IMR-90 (cell line): ENCODE measurements around the gene UQCRC1. TPM values are rescaled to one million over a fixed set of nuclear protein-coding genes. Genes with fewer than 3 reads are reported as not detected.

Source experiments
- ATAC-seq: fragments of 200-7000 bp; cut with Tn5 transposase; 2 replicates; pipeline ENCODE4 v1.9.1; 2020; ENCODE audit warnings: low read depth, mild to moderate bottlenecking, moderate library complexity
- BruUV-seq: library from RNA; stranded (reverse); fragments of 400-500 nt; replicated peaks from 2 replicates; lab custom pipeline; 2021; lab: Mats Ljungman, UMichigan
- CTCF ChIA-PET: fragments of 300-600 bp; formaldehyde crosslinking; extraction: SDS; loops from one replicate; lab custom pipeline; 2021; ENCODE audit warnings: antibody characterized with exemption; lab: Yijun Ruan, JAX
- POLR2A ChIA-PET: fragments of 300-600 bp; sonication (Branson Sonifier 250); formaldehyde crosslinking; loops from one replicate; lab custom pipeline; 2022; ENCODE audit warnings: antibody characterized with exemption; ENCODE audit not compliant: unreplicated experiment; lab: Charles Lee
- DNase-seq: peaks from one replicate; pipeline ENCODE4 v3.0.0; 2013
- H2AFZ ChIP-seq: replicated peaks from 2 replicates; pipeline ENCODE3; 2013; ENCODE audit warnings: low read length, mild to moderate bottlenecking; ENCODE audit not compliant: poor library complexity
- H2AK5ac ChIP-seq: 2 replicates; pipeline ENCODE4 v1.6.1; 2013; ENCODE audit warnings: low read depth, low read length, inconsistent platforms
- H2AK9ac ChIP-seq: replicated peaks from 2 replicates; pipeline ENCODE3; 2013; ENCODE audit warnings: mild to moderate bottlenecking, low read depth, low read length, moderate library complexity; ENCODE audit not compliant: poor library complexity
- H2BK120ac ChIP-seq: 2 replicates; pipeline ENCODE4 v1.6.1; 2013; ENCODE audit warnings: low read depth, low read length, inconsistent platforms
- H2BK15ac ChIP-seq: 3 replicates; pipeline ENCODE4 v1.6.1; 2013; ENCODE audit warnings: low read depth, low read length, inconsistent platforms
- H2BK20ac ChIP-seq: 2 replicates; pipeline ENCODE4 v1.6.1; 2013; ENCODE audit warnings: low read depth, mild to moderate bottlenecking, inconsistent platforms, low read length, moderate library complexity
- H2BK5ac ChIP-seq: 2 replicates; pipeline ENCODE4 v1.6.1; 2013; ENCODE audit warnings: mild to moderate bottlenecking, low read depth, low read length, inconsistent platforms; ENCODE audit not compliant: poor library complexity, severe bottlenecking
- H3K14ac ChIP-seq: replicated peaks from 2 replicates; pipeline ENCODE4 v1.6.1; 2013; ENCODE audit warnings: low read depth, low read length, inconsistent platforms
- H3K18ac ChIP-seq: 2 replicates; pipeline ENCODE4 v1.6.1; 2013; ENCODE audit warnings: low read depth, low read length, control low read depth
- H3K23ac ChIP-seq: 2 replicates; pipeline ENCODE4 v1.6.1; 2013; ENCODE audit warnings: low read depth, low read length, inconsistent platforms
- H3K27ac ChIP-seq: 2 replicates; pipeline ENCODE4 v1.5.1; 2013; ENCODE audit warnings: mild to moderate bottlenecking, control low read depth, low read length; ENCODE audit not compliant: insufficient read depth
- H3K27me3 ChIP-seq: 2 replicates; pipeline ENCODE4 v1.6.1; 2013; ENCODE audit warnings: low read length; ENCODE audit not compliant: control insufficient read depth, insufficient read depth
- H3K36me3 ChIP-seq: 2 replicates; pipeline ENCODE4 v1.6.1; 2013; ENCODE audit warnings: low read length, mixed read lengths; ENCODE audit not compliant: control insufficient read depth, insufficient read depth
- H3K4ac ChIP-seq: 2 replicates; pipeline ENCODE4 v1.6.1; 2013; ENCODE audit warnings: low read depth, low read length, inconsistent platforms
- H3K4me1 ChIP-seq: 2 replicates; pipeline ENCODE4 v1.6.1; 2013; ENCODE audit warnings: low read length, mixed read lengths; ENCODE audit not compliant: control insufficient read depth, insufficient read depth
- H3K4me2 ChIP-seq: 2 replicates; pipeline ENCODE4 v1.6.1; 2013; ENCODE audit warnings: low read depth, mild to moderate bottlenecking, control low read depth, low read length, moderate library complexity
- H3K4me3 ChIP-seq: 2 replicates; pipeline ENCODE4 v1.5.1; 2013; ENCODE audit warnings: low read depth, mild to moderate bottlenecking, control low read depth, low read length, moderate library complexity; ENCODE audit not compliant: insufficient read depth
- H3K56ac ChIP-seq: 2 replicates; pipeline ENCODE4 v1.6.1; 2013; ENCODE audit warnings: low read length, inconsistent platforms; ENCODE audit not compliant: insufficient read depth; ENCODE audit errors: extremely low read depth
- H3K79me1 ChIP-seq, 2 experiments: 2 replicates each; pipeline ENCODE4 v1.6.1; 2013; ENCODE audit warnings: low read length in 2 of 2, inconsistent platforms in 1 of 2, low read depth in 1 of 2
- H3K9ac ChIP-seq: 2 replicates; pipeline ENCODE4 v1.6.1; 2013; ENCODE audit warnings: low read depth, low read length, control low read depth
- H3K9me1 ChIP-seq: 2 replicates; pipeline ENCODE4 v1.6.1; 2013; ENCODE audit warnings: low read length, inconsistent platforms; ENCODE audit not compliant: insufficient read depth
- H3K9me3 ChIP-seq: 2 replicates; pipeline ENCODE4 v1.6.1; 2013; ENCODE audit warnings: low read length; ENCODE audit not compliant: control insufficient read depth, insufficient read depth
- H4K20me1 ChIP-seq: 2 replicates; pipeline ENCODE4 v1.6.1; 2013; ENCODE audit warnings: low read length, inconsistent platforms; ENCODE audit not compliant: insufficient read depth
- H4K5ac ChIP-seq: 2 replicates; pipeline ENCODE4 v1.6.1; 2013; ENCODE audit warnings: mild to moderate bottlenecking, low read depth, low read length, control low read depth
- H4K8ac ChIP-seq, 2 experiments: 2 replicates each; pipeline ENCODE4 v1.6.1; 2013; ENCODE audit warnings: low read depth in 2 of 2, low read length in 2 of 2, control low read depth in 1 of 2, inconsistent platforms in 1 of 2
- H4K91ac ChIP-seq: 2 replicates; pipeline ENCODE4 v1.6.1; 2013; ENCODE audit warnings: low read depth, low read length, inconsistent platforms; ENCODE audit not compliant: insufficient read depth
- BHLHE40 ChIP-seq: fragments of 150-350 bp; IDR thresholded peaks from 2 replicates; pipeline ENCODE4 v1.6.1; 2016; ENCODE audit warnings: mild to moderate bottlenecking, low read depth, low read length
- CEBPB ChIP-seq: IDR thresholded peaks from 2 replicates; pipeline ENCODE4 v1.6.1; 2012; ENCODE audit warnings: low read depth, low read length, improper control_type of control experiment
- CHD1 ChIP-seq: IDR thresholded peaks from 2 replicates; pipeline ENCODE4 v1.6.1; 2012; ENCODE audit warnings: low read depth, low read length, improper control_type of control experiment
- FOS ChIP-seq: fragments of 150-350 bp; IDR thresholded peaks from 2 replicates; pipeline ENCODE4 v1.6.1; 2016; ENCODE audit warnings: low read depth, low read length
- MAFK ChIP-seq: IDR thresholded peaks from 2 replicates; pipeline ENCODE4 v1.6.1; 2012; ENCODE audit warnings: low read depth, low read length, improper control_type of control experiment
- MAZ ChIP-seq: IDR thresholded peaks from 2 replicates; pipeline ENCODE4 v1.6.1; 2012; ENCODE audit warnings: low read depth, mild to moderate bottlenecking, low read length, improper control_type of control experiment, moderate library complexity, borderline replicate concordance
- MXI1 ChIP-seq: IDR thresholded peaks from 2 replicates; pipeline ENCODE4 v1.6.1; 2012; ENCODE audit warnings: low read depth, mild to moderate bottlenecking, low read length, moderate library complexity, borderline replicate concordance
- NFE2L2 ChIP-seq: fragments of 150-350 bp; IDR thresholded peaks from 2 replicates; pipeline ENCODE4 v1.6.1; 2016; ENCODE audit warnings: low read depth, mild to moderate bottlenecking, low read length
- POLR2A ChIP-seq: IDR thresholded peaks from 2 replicates; pipeline ENCODE4 v1.6.1; 2012; ENCODE audit warnings: mild to moderate bottlenecking, low read depth, low read length
- RAD21 ChIP-seq: IDR thresholded peaks from 2 replicates; pipeline ENCODE4 v1.6.1; 2012; ENCODE audit warnings: low read length, improper control_type of control experiment
- RCOR1 ChIP-seq: IDR thresholded peaks from 2 replicates; pipeline ENCODE4 v1.6.1; 2012; ENCODE audit warnings: mild to moderate bottlenecking, low read length, improper control_type of control experiment; ENCODE audit not compliant: insufficient replicate concordance
- RFX5 ChIP-seq: IDR thresholded peaks from 2 replicates; pipeline ENCODE4 v1.8.0; 2012; ENCODE audit warnings: low read depth, mild to moderate bottlenecking, low read length, moderate library complexity
- SMC3 ChIP-seq: fragments of 150-350 bp; IDR thresholded peaks from 2 replicates; pipeline ENCODE4 v1.6.1; 2016; ENCODE audit warnings: low read depth, mild to moderate bottlenecking, antibody characterized with exemption, low read length, moderate library complexity
- WGBS, 2 experiments: methylation state at CpG; one replicate each; pipeline versions ENCODE4 v1.1.5 to v1.1.7; 2013; ENCODE audit warnings: missing lambda C conversion rate in 2 of 2; ENCODE audit not compliant: insufficient read length in 1 of 2; ENCODE audit errors: extremely low coverage in 2 of 2; 5-methylcytosine and 5-hydroxymethylcytosine counted together
- dilution Hi-C: fragments of 300-500 bp; cut with HindIII; formaldehyde crosslinking; loops from one replicate; pipeline ENCODE4 v1.14.3; 2018; ENCODE audit warnings: low sequenced_read_pairs; ENCODE audit not compliant: unreplicated experiment
- in situ Hi-C: fragments of 300-500 bp; cut with MboI; formaldehyde crosslinking; loops from 3 replicates; pipeline ENCODE4 v1.14.3; 2019; ENCODE audit warnings: low sequenced_read_pairs, inconsistent platforms, mixed read lengths
- intact Hi-C: fragments of 100-400 bp; cut with micrococcal nuclease; formaldehyde crosslinking; loops from 2 replicates; pipeline ENCODE4 v1.10.0; 2022
- polyA plus RNA-seq, 3 experiments: library from polyadenylated mRNA; depleted of rRNA; stranded (reverse); fragments of >200 nt; gene quantifications; 2 replicates each; pipeline ENCODE4 v1.2.3, GENCODE V29; 2012; ENCODE audit warnings: low replicate concordance in 1 of 3
- total RNA-seq: library from RNA; depleted of rRNA; stranded (reverse); fragments of >200 nt; gene quantifications from 2 replicates; pipeline ENCODE4 v1.2.3, GENCODE V29; 2012
- TF ChIP-seq, protein P1 (sequence below): conservative IDR thresholded peaks from 2 replicates; pipeline ENCODE4 v1.5.1; 2012; ENCODE audit warnings: mild to moderate bottlenecking, low read depth, low read length, improper control_type of control experiment
- TF ChIP-seq, protein P2 (sequence below): fragments of 150-350 bp; IDR thresholded peaks from 2 replicates; pipeline ENCODE4 v1.6.1; 2016; ENCODE audit warnings: low read depth, mild to moderate bottlenecking, low read length, moderate library complexity, borderline replicate concordance
- TF ChIP-seq, protein P3 (sequence below): fragments of 150-350 bp; IDR thresholded peaks from 2 replicates; pipeline ENCODE4 v1.6.1; 2017; ENCODE audit warnings: mild to moderate bottlenecking, antibody characterized with exemption, low read length, low read depth

The UQCRC1 gene
- total and polyA plus RNA-seq, 2 of the 4 experiments (the other 2 are of a cell fraction), result 474 to 1,365 TPM

DNA sequence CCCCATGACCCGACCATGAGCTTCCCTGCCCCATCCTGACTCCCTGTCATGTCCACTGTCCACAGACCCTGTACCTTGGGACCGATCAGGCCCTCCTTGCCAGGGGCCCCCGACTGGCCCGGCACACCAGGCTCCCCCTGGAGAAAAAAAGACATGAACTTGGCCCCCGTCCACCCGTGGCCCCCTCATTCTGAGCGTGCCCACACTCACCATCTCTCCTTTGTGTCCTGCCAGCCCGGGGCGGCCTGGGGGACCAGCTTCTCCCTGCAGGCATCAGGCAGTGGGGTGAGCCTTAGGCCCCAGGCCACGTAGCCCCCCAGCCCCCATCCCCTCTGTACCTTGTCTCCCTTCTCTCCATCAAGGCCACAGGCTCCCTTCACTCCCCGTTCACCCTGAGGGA is 41.9 kb downstream of the UQCRC1 start:
- Histone ChIP-seq H3K4me2 (no peak overlapping the region), H2BK5ac (no peak overlapping the region), H3K9me1 (peaks cover 24% of the 10 kb centered on the region), H3K27me3 (no peaks in the 10 kb centered on the region), H3K9ac (no peak overlapping the region), H3K4ac (no peak overlapping the region), H3K4me3 (no peak overlapping the region), H4K8ac (no peak overlapping the region), H2AK5ac (no peak overlapping the region), H2BK20ac (no peak overlapping the region), H3K27ac (no peak overlapping the region; the same call in 1 of the 2 replicates), H3K56ac (no peak overlapping the region), H3K4me1 (peaks cover 19% of the 10 kb centered on the region), H3K18ac (no peak overlapping the region), H2BK15ac (no peak overlapping the region), H4K20me1 (no peaks in the 10 kb centered on the region; the same call in 1 of the 2 replicates), H2AFZ (no peak overlapping the region), H2AK9ac (no peak overlapping the region), H3K79me1 (peaks cover 0 to 31% of the 10 kb centered on the region in 2 experiments; a peak in 2 of 4 replicates), H4K5ac (no peak overlapping the region), H3K36me3 (peaks cover 56% of the 10 kb centered on the region), H3K23ac (no peak overlapping the region), H4K91ac (no peak overlapping the region), H3K9me3 (no peaks in the 10 kb centered on the region), H2BK120ac (peak overlapping the region; percentile 39; the same call in 1 of the 2 replicates), H3K14ac (no peak overlapping the region)
- WGBS, 2 experiments, result 83% methylated on average over 2 of the region's 11 CpGs; no CpG with 5 or more reads in 1 of the 2 experiments
- ChIA-PET CTCF (no interaction called here), POLR2A (no interaction called here)
- in situ Hi-C loops (no loop called here), intact Hi-C loops (no loop called here), dilution Hi-C loops (no loop called here)
- ATAC-seq (no peak), DNase-seq (no peak)
- TF ChIP-seq, protein P1, sequence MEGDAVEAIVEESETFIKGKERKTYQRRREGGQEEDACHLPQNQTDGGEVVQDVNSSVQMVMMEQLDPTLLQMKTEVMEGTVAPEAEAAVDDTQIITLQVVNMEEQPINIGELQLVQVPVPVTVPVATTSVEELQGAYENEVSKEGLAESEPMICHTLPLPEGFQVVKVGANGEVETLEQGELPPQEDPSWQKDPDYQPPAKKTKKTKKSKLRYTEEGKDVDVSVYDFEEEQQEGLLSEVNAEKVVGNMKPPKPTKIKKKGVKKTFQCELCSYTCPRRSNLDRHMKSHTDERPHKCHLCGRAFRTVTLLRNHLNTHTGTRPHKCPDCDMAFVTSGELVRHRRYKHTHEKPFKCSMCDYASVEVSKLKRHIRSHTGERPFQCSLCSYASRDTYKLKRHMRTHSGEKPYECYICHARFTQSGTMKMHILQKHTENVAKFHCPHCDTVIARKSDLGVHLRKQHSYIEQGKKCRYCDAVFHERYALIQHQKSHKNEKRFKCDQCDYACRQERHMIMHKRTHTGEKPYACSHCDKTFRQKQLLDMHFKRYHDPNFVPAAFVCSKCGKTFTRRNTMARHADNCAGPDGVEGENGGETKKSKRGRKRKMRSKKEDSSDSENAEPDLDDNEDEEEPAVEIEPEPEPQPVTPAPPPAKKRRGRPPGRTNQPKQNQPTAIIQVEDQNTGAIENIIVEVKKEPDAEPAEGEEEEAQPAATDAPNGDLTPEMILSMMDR, result no peak
- TF ChIP-seq MAFK, result no peak
- TF ChIP-seq MAZ, result no peak
- TF ChIP-seq RAD21, result no peak
- TF ChIP-seq POLR2A, result no peak
- no peak for TF ChIP-seq CEBPB
- no peak for TF ChIP-seq MXI1
- no peak for TF ChIP-seq SMC3
- TF ChIP-seq RFX5, result no peak
- TF ChIP-seq, protein P2, sequence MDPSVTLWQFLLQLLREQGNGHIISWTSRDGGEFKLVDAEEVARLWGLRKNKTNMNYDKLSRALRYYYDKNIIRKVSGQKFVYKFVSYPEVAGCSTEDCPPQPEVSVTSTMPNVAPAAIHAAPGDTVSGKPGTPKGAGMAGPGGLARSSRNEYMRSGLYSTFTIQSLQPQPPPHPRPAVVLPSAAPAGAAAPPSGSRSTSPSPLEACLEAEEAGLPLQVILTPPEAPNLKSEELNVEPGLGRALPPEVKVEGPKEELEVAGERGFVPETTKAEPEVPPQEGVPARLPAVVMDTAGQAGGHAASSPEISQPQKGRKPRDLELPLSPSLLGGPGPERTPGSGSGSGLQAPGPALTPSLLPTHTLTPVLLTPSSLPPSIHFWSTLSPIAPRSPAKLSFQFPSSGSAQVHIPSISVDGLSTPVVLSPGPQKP, result no peak
- TF ChIP-seq, protein P3, sequence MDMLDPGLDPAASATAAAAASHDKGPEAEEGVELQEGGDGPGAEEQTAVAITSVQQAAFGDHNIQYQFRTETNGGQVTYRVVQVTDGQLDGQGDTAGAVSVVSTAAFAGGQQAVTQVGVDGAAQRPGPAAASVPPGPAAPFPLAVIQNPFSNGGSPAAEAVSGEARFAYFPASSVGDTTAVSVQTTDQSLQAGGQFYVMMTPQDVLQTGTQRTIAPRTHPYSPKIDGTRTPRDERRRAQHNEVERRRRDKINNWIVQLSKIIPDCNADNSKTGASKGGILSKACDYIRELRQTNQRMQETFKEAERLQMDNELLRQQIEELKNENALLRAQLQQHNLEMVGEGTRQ, result no peak
- no peak for TF ChIP-seq RCOR1
- no peak for TF ChIP-seq BHLHE40
- TF ChIP-seq FOS, result no peak
- TF ChIP-seq CHD1, result no peak
- no peak for TF ChIP-seq NFE2L2
- no TSS peak for BruUV-seq
